Colonic mucosa (tissue), 4 donors: ENCODE measurements around the gene DNAJC11. TPM values are rescaled to one million over a fixed set of nuclear protein-coding genes. Genes with fewer than 3 reads are reported as not detected.

ENCODE experiments used
- DNase-seq: peaks from one replicate; pipeline ENCODE4 v3.0.0-alpha.2; 2020
- H3K27ac ChIP-seq: fragments of 200-600 bp; one replicate; pipeline ENCODE4 v1.8.0; 2021
- H3K27me3 ChIP-seq: fragments of 200-600 bp; one replicate; pipeline ENCODE4 v1.8.0; 2021
- H3K36me3 ChIP-seq: fragments of 200-600 bp; one replicate; pipeline ENCODE4 v1.8.0; 2021
- H3K4me1 ChIP-seq: fragments of 200-600 bp; one replicate; pipeline ENCODE4 v1.8.0; 2021; ENCODE audit warnings: mild to moderate bottlenecking
- H3K4me3 ChIP-seq: fragments of 200-600 bp; one replicate; pipeline ENCODE4 v1.8.0; 2021
- H3K9ac ChIP-seq, 2 donors: one replicate each; pipeline ENCODE4 v1.7.0; 2013; ENCODE audit warnings: control low read depth in 2 of 2, low read depth in 2 of 2, low read length in 2 of 2
- H3K9me3 ChIP-seq: fragments of 200-600 bp; one replicate; pipeline ENCODE4 v1.8.0; 2021
- CTCF ChIP-seq: fragments of 200-600 bp; IDR thresholded peaks from one replicate; pipeline ENCODE4 v1.8.0; 2022; ENCODE audit warnings: antibody characterized with exemption, mild to moderate bottlenecking
- intact Hi-C: fragments of 100-400 bp; cut with DNase I; formaldehyde crosslinking; loops from one replicate; pipeline ENCODE4 v1.14.1; 2022
- total RNA-seq, 2 donors: library from RNA; stranded (reverse); fragmentation: NEBNext Ultra II Directional in 1 of 2; extraction: Animal tissue kit (Norgen Biotek cat#: 25700) in 1 of 2; gene quantifications; one replicate each; pipeline ENCODE4 v1.2.1, GENCODE V29; 2021
- donor health status: healthy.
- donor health status: DM: no; HTN: no; CAD: no.
- donor health status: DM: no; HTN: no; CAD: no.

The DNAJC11 gene
- total RNA-seq, 2 donors from 2014 or later, result 70.1 to 107 TPM

DNA sequence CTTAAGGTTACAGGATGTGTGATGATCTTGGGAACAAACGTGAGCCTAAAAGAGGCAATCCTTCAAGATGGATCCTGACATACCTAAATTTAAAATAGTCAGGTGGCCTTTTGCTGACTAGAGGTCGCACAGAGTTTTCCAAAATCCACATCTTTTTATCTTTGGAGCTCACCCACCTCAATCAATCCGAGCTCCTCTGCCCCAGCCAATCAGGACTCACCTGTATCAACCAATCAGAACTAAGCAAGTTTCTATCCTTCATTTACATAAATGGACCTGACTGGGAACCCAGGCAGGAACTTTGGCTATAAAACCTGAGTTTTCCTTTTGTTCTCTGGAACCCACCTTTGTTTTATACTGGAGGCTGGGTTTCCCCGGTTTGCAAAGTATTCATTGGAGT is 16.2 kb downstream of the DNAJC11 start:
- no peaks in the 10 kb centered on the region for H3K4me1 ChIP-seq
- H3K9ac ChIP-seq, result no peak overlapping the region
- H3K4me3 ChIP-seq, result no peak overlapping the region
- H3K27ac ChIP-seq, result no peak overlapping the region
- no peaks in the 10 kb centered on the region for H3K27me3 ChIP-seq
- H3K36me3 ChIP-seq, result no peaks in the 10 kb centered on the region
- intact Hi-C loops, result no loop called here
- TF ChIP-seq CTCF, result no peak
- DNase-seq, result no peak
- H3K9me3 ChIP-seq, result no peaks in the 10 kb centered on the region

GRCh38 chr1:6683434-6683833 is 18.2 kb downstream of the DNAJC11 start:
- H3K36me3 ChIP-seq, result no peaks in the 10 kb centered on the region
- H3K27me3 ChIP-seq, result no peaks in the 10 kb centered on the region
- no peaks in the 10 kb centered on the region for H3K9me3 ChIP-seq
- no peak for TF ChIP-seq CTCF
- no peak for DNase-seq
- H3K9ac ChIP-seq, result no peak overlapping the region
- no peak overlapping the region for H3K27ac ChIP-seq
- intact Hi-C loops, result no loop called here
- no peak overlapping the region for H3K4me3 ChIP-seq
- H3K4me1 ChIP-seq, result no peaks in the 10 kb centered on the region

- DNase-seq, result no peak
- Histone ChIP-seq H3K27ac (no peak overlapping the region), H3K4me3 (no peak overlapping the region), H3K27me3 (no peaks in the 10 kb centered on the region), H3K9ac (no peak overlapping the region), H3K36me3 (no peaks in the 10 kb centered on the region), H3K4me1 (no peaks in the 10 kb centered on the region), H3K9me3 (no peaks in the 10 kb centered on the region)
- intact Hi-C loops, result no loop called here
- TF ChIP-seq CTCF, result no peak
Measured at GRCh38 chr1:6675941-6676340, 25.7 kb downstream of the DNAJC11 start.

DNA sequence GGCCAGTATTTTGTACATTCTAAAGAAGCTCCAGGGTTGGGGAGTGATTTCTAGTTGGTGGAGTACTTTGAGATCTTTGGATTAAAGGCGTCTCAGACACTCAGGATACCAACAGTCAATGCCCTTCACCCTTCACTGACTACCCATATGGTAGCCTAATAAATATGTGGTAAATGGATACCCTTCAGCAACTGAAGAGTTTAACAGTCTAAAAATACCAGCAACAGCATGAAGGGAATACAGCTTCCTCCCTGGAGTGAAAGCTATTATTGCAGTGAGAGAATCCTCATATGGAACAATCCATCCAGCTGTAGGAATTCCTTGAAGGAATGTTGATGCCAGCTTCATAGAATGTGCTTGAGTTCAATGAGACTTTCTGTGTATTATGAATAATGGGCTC is 26.8 kb downstream of the DNAJC11 start:
- no peak for TF ChIP-seq CTCF
- Histone ChIP-seq H3K27ac (no peak overlapping the region), H3K27me3 (no peaks in the 10 kb centered on the region), H3K4me3 (no peak overlapping the region), H3K4me1 (no peaks in the 10 kb centered on the region), H3K9ac (no peak overlapping the region), H3K36me3 (no peaks in the 10 kb centered on the region), H3K9me3 (no peaks in the 10 kb centered on the region)
- intact Hi-C loops, result no loop called here
- DNase-seq, result no peak

- H3K36me3 ChIP-seq, result no peaks in the 10 kb centered on the region
- H3K4me3 ChIP-seq, result no peak overlapping the region
- DNase-seq, result no peak
- no peaks in the 10 kb centered on the region for H3K9me3 ChIP-seq
- H3K4me1 ChIP-seq, result no peaks in the 10 kb centered on the region
- no peaks in the 10 kb centered on the region for H3K27me3 ChIP-seq
- intact Hi-C loops, result no loop called here
- no peak overlapping the region for H3K27ac ChIP-seq
- no peak overlapping the region for H3K9ac ChIP-seq
- no peak for TF ChIP-seq CTCF
Measured at GRCh38 chr1:6673816-6674398, 27.7 kb downstream of the DNAJC11 start.
